HG02763 (cell line): ENCODE results near the gene CMPK2.
"Not testable (repeated sequence)": the region's sequence is repeated elsewhere in the genome, so short reads cannot be mapped to it uniquely, and the experiment has no call there.

ENCODE experiments used
- ATAC-seq: cut with Tn5 transposase; IDR thresholded peaks from one replicate; pipeline ENCODE4 v1.9.1; 2021; ENCODE audit warnings: mild to moderate bottlenecking, moderate library complexity; ENCODE audit not compliant: unreplicated experiment

The CMPK2 gene

GRCh38 chr2:6865346-6866274 lies at the start of gene CMPK2:
Gene CMPK2, minus strand, starts transcription at chr2:6865907. Its CDS starts 211 bp downstream, at chr2:6865696.
- peak; percentile 70 for ATAC-seq

GRCh38 chr2:6915399-6915798 lies 49.7 kb upstream of the CMPK2 start:
- no peak for ATAC-seq

GRCh38 chr2:6914828-6915227 lies 49.1 kb upstream of the CMPK2 start:
- no peak for ATAC-seq

GRCh38 chr2:6913415-6914157 lies 47.9 kb upstream of the CMPK2 start:
- no peak for ATAC-seq

GRCh38 chr2:6911721-6912120 lies 46.0 kb upstream of the CMPK2 start:
- ATAC-seq = no peak

GRCh38 chr2:6909431-6910385 lies 44.0 kb upstream of the CMPK2 start:
- ATAC-seq = peak; percentile 98

- ATAC-seq = no peak
These were observed 42.6 kb upstream of the CMPK2 start for GRCh38 chr2:6908291-6908690.

GRCh38 chr2:6906165-6906741 lies 40.5 kb upstream of the CMPK2 start:
- no peak for ATAC-seq

- ATAC-seq = no peak
These were observed 40.0 kb upstream of the CMPK2 start for GRCh38 chr2:6905668-6906067.

GRCh38 chr2:6902581-6902980 lies 36.9 kb upstream of the CMPK2 start:
- ATAC-seq = not testable (repeated sequence)

- no peak for ATAC-seq
These were observed 31.4 kb upstream of the CMPK2 start for GRCh38 chr2:6896930-6897759.

GRCh38 chr2:6893876-6894482 lies 28.3 kb upstream of the CMPK2 start:
- no peak for ATAC-seq

GRCh38 chr2:6888724-6889123 lies 23.0 kb upstream of the CMPK2 start:
- no peak for ATAC-seq

GRCh38 chr2:6887751-6888192 lies 22.1 kb upstream of the CMPK2 start:
- ATAC-seq = no peak

GRCh38 chr2:6885968-6886367 lies 20.3 kb upstream of the CMPK2 start:
- no peak for ATAC-seq

- ATAC-seq = no peak
These were observed 19.8 kb upstream of the CMPK2 start for GRCh38 chr2:6885551-6885950.

GRCh38 chr2:6883448-6884122 lies 17.9 kb upstream of the CMPK2 start:
- ATAC-seq = no peak

GRCh38 chr2:6881516-6881915 lies 15.8 kb upstream of the CMPK2 start:
- ATAC-seq = no peak

GRCh38 chr2:6881046-6881445 lies 15.3 kb upstream of the CMPK2 start:
- no peak for ATAC-seq
